Activated T-helper 2 cell treated with anti-CD3 and anti-CD28 coated beads, Interferon-gamma antibody, Interleukin-2, Interleukin-4, amounts not matched to agents 10 μg/mL and 5 μg/mL and 100 μg/mL, durations not matched to agents 14 hours and 24 hours and 36 hours (primary cell): ENCODE measurements around the gene PTPN7. TPM values are rescaled to one million over a fixed set of nuclear protein-coding genes. Genes with fewer than 3 reads are reported as not detected.

Source experiments
- DNase-seq: peaks from one replicate; pipeline ENCODE4 v3.0.0; 2021; ENCODE audit warnings: low spot score
- H3K27ac Mint-ChIP-seq: one replicate; pipeline ENCODE4 v1.8.0; 2021; ENCODE audit warnings: mixed read lengths
- H3K27me3 Mint-ChIP-seq: one replicate; pipeline ENCODE4 v1.8.0; 2021; ENCODE audit warnings: low read depth, mixed read lengths
- H3K36me3 Mint-ChIP-seq: one replicate; pipeline ENCODE4 v1.8.0; 2021; ENCODE audit warnings: low read depth, mixed read lengths
- H3K4me1 Mint-ChIP-seq: one replicate; pipeline ENCODE4 v1.8.0; 2021; ENCODE audit warnings: low read depth, mixed read lengths
- H3K4me3 Mint-ChIP-seq: one replicate; pipeline ENCODE4 v1.8.0; 2021; ENCODE audit warnings: low read depth, mild to moderate bottlenecking, moderate library complexity, mixed read lengths
- H3K9me3 Mint-ChIP-seq: one replicate; pipeline ENCODE4 v1.8.0; 2021; ENCODE audit warnings: mixed read lengths
- intact Hi-C: fragments of 100-400 bp; cut with micrococcal nuclease; formaldehyde crosslinking; loops from one replicate; pipeline ENCODE4 v1.15.1; 2023
- total RNA-seq: library from RNA; stranded (reverse); gene quantifications from 2 replicates; pipeline ENCODE4 v1.2.3, GENCODE V29; 2022

Gene PTPN7
- total RNA-seq, 1 donor from 2014 or later, result 388 TPM

DNA sequence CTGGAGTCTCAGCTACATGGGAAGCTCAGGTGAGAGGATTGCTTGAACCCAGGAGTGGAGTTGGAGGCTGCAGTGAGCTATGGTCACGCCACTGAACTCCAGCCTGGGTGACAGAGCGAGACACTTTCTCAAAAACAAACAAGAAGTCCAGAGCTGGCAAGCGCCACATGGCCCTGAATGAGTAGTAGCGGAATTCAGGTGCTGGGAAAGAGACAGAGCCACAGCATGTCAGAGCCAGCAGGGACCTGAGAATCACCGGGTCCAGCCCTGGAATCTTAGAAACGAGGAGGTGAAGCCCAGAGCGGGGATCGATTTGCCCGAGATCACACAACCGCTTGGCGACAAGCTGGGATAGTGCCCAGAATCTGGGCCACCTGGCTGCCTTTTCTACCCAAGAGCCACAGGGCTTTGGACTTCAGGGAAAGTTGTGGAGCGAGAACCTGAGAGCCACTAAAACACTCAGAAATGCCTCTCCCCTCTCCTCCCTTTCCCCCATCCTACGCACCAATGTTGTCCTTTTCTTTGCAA lies 25.7 kb downstream of the PTPN7 start:
- Mint-ChIP-seq H3K36me3 (peaks cover 29% of the 10 kb centered on the region), H3K4me1 (no peaks in the 10 kb centered on the region), H3K9me3 (no peaks in the 10 kb centered on the region), H3K27me3 (no peaks in the 10 kb centered on the region), H3K4me3 (no peak overlapping the region), H3K27ac (no peak overlapping the region)
- intact Hi-C loops, result loop anchor here (1.0 kb wide), 1 partner anchor 125 kb away; no protein-coding TSS in a partner anchor
- no peak for DNase-seq

- no peaks in the 10 kb centered on the region for H3K4me1 Mint-ChIP-seq
- no peaks in the 10 kb centered on the region for H3K9me3 Mint-ChIP-seq
- H3K36me3 Mint-ChIP-seq, result peaks cover 29% of the 10 kb centered on the region
- no peak overlapping the region for H3K27ac Mint-ChIP-seq
- no peaks in the 10 kb centered on the region for H3K27me3 Mint-ChIP-seq
- no peak for DNase-seq
- intact Hi-C loops, result no loop called here
- no peak overlapping the region for H3K4me3 Mint-ChIP-seq
These were observed 26.4 kb downstream of the PTPN7 start for GRCh38 chr1:202133989-202134388.

DNA sequence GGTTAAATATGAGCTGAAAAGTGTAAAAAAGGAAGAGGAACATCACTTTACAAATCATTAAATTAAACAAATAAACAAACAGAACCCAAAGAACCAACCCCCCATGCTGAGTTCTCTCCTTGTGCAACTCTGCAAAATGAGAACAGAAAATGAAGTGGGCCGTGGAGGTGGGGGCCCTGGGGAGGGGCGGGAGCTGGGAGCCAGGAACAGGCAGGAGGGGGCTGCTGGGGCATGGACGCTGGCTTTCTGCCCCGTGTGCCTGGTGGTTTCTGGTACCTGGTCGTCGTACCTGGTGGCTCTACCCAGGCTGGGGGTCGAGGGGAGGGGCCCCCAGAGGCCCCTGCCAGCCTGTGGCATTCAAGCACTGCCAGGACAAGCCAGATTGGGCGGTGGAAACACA lies 26.9 kb downstream of the PTPN7 start:
- Mint-ChIP-seq H3K9me3 (no peaks in the 10 kb centered on the region), H3K4me1 (no peaks in the 10 kb centered on the region), H3K27ac (no peak overlapping the region), H3K27me3 (no peaks in the 10 kb centered on the region), H3K4me3 (no peak overlapping the region), H3K36me3 (peaks cover 29% of the 10 kb centered on the region)
- intact Hi-C loops, result no loop called here
- no peak for DNase-seq

DNA sequence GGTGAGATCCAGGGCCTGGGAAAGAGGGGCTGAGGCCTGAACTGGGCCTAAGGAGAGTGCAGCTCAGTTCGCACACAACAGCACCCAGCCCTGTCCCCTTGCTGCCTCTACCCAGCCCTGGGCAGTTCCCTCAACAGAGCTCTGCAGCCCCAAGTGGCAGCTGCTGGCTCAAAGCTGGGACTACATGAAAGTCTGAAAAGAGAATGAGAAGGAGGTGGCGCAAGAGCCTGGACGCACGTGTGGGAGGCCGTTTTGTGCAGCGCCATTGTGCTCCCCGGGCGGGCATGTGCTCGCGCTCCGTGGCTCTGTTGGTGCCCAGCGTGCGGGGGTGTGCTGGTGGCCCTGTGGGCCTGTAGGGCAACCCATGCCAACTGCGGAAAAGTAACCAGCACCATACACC lies 27.4 kb downstream of the PTPN7 start:
- H3K27me3 Mint-ChIP-seq, result no peaks in the 10 kb centered on the region
- no peaks in the 10 kb centered on the region for H3K4me1 Mint-ChIP-seq
- intact Hi-C loops, result no loop called here
- no peak overlapping the region for H3K4me3 Mint-ChIP-seq
- DNase-seq, result no peak
- H3K27ac Mint-ChIP-seq, result no peak overlapping the region
- peaks cover 29% of the 10 kb centered on the region for H3K36me3 Mint-ChIP-seq
- H3K9me3 Mint-ChIP-seq, result no peaks in the 10 kb centered on the region

DNA sequence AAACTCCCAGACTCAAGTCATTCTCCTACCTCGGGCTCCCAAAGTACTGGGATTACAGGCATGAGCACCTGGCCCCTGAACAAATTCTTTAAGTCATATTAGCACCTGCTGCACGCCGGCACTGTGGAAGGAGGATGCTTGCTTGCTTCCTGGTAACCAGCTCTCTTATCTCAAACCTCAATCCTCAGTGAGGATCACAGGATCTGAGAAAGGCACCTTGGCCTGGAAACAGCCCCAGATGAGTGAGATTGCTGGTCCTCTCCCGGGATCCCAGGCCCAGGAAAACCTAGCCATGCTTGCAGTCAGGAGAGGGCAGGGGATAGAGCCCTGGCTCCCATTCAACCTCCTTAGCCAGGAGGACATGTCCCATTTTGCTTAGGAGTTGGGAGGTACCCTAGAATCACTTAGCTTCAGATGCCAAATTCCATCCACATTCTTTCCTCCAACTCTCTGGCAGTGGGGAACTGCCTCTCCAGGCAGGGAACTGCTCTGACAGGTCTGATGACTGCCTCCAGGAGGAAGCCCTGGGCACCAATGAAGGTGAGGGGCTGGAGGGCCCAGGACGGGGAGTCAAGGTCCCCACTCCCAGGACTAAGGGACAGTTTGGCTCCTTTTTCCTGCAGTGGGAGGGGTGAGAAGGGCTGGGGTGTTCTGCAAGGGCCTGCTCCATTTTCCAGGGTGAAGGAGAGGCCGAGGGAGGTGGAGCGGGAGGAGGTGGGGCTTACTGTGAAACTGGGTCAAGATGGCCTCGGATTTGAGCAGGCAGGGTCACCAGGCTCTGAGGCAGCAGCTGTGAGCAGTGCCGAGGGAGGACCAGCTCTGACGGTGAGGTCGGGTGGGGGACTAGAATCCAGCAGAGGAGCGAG lies 28.2 kb downstream of the PTPN7 start:
- no peak overlapping the region for H3K27ac Mint-ChIP-seq
- no peak overlapping the region for H3K4me3 Mint-ChIP-seq
- intact Hi-C loops, result no loop called here

GRCh38 chr1:202130816-202131522 lies 29.4 kb downstream of the PTPN7 start:
- no peaks in the 10 kb centered on the region for H3K4me1 Mint-ChIP-seq
- H3K27me3 Mint-ChIP-seq, result no peaks in the 10 kb centered on the region
- peaks cover 29% of the 10 kb centered on the region for H3K36me3 Mint-ChIP-seq
- H3K4me3 Mint-ChIP-seq, result no peak overlapping the region
- no peak for DNase-seq
- intact Hi-C loops, result no loop called here
- no peak overlapping the region for H3K27ac Mint-ChIP-seq
- H3K9me3 Mint-ChIP-seq, result no peaks in the 10 kb centered on the region

More for the DNA sequence above, 28.2 kb downstream of the PTPN7 start:
- DNase-seq, result no peak
- Mint-ChIP-seq H3K27me3 (no peaks in the 10 kb centered on the region), H3K9me3 (no peaks in the 10 kb centered on the region), H3K36me3 (peaks cover 29% of the 10 kb centered on the region), H3K4me1 (no peaks in the 10 kb centered on the region)

DNA sequence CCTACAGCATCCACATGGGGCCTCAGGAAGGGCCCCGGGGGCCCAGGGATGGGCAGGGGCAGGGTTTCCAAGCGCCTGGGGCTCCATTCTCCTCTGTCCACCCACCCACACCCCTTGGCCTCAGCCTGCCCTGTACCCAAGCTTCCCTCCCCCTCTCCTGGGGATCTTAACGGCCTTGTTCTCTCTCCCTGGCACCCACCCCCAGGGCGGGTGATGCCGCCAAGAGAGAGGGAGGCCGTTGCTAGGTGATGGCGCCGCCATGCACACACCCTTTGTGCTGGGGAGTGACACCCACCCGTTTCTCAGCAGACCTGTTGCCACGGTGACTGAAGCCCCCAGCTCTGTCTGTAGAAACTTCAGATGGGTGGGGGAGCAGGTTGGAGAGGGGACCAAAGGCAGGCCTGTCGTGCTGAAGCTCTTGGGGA lies 30.1 kb downstream of the PTPN7 start:
- Mint-ChIP-seq H3K27ac (no peak overlapping the region), H3K4me1 (no peaks in the 10 kb centered on the region), H3K9me3 (no peaks in the 10 kb centered on the region), H3K27me3 (no peaks in the 10 kb centered on the region), H3K36me3 (peaks cover 25% of the 10 kb centered on the region), H3K4me3 (no peak overlapping the region)
- intact Hi-C loops, result no loop called here
- no peak for DNase-seq

DNA sequence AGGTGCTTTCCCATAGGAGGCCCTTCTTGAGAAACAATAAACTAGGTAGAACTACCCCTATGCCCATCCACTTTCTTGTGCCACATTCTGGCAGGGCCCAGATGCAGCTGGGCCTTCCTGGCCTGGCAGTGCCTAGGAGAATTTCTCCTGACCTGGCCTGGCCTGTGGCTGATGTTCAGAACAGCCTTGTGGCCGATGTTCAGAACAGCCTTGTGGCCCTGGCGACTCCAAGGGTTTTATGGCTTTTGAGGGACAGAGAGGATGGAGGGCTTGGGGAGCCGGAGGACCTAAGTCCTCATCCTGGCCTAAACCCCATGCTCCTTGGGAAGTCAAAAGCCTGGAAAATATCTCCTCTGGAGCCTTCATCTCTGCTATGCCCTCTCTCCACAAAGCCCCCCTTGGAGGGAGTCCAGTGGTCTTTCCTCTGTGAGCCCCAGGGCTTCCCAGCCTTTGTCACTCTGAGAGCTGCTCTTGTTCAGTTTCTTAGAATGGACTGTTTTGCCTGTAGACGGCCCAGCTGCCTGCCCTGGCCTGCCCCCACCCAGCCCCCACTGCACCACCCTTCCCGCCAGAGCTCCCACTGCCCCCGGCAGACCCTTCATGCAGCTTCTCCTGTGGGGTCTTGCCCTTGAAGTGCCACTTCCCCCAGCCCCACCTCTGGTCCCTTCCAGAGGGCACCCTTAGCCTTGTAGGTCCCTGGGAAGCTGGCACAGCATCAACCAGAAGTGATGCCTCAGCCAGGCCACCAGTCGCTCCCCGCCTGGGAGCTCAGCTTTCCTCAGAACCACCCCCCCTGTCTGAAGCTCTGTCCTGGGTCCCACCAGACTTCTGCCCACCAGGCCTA lies 30.7 kb downstream of the PTPN7 start:
- Mint-ChIP-seq H3K9me3 (no peaks in the 10 kb centered on the region), H3K36me3 (peaks cover 21% of the 10 kb centered on the region), H3K4me1 (no peaks in the 10 kb centered on the region), H3K4me3 (no peak overlapping the region), H3K27me3 (no peaks in the 10 kb centered on the region), H3K27ac (no peak overlapping the region)
- intact Hi-C loops, result no loop called here
- no peak for DNase-seq

DNA sequence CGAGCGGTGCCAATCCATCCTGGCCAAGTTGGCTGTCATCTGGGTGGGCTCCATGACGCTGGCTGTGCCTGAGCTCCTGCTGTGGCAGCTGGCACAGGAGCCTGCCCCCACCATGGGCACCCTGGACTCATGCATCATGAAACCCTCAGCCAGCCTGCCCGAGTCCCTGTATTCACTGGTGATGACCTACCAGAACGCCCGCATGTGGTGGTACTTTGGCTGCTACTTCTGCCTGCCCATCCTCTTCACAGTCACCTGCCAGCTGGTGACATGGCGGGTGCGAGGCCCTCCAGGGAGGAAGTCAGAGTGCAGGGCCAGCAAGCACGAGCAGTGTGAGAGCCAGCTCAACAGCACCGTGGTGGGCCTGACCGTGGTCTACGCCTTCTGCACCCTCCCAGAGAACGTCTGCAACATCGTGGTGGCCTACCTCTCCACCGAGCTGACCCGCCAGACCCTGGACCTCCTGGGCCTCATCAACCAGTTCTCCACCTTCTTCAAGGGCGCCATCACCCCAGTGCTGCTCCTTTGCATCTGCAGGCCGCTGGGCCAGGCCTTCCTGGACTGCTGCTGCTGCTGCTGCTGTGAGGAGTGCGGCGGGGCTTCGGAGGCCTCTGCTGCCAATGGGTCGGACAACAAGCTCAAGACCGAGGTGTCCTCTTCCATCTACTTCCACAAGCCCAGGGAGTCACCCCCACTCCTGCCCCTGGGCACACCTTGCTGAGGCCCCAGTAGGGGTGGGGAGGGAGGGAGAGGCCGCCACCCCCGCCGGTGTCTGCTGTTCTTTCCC lies 32.4 kb downstream of the PTPN7 start:
- H3K4me1 Mint-ChIP-seq, result no peaks in the 10 kb centered on the region
- H3K9me3 Mint-ChIP-seq, result no peaks in the 10 kb centered on the region
- no peak overlapping the region for H3K4me3 Mint-ChIP-seq
- H3K27ac Mint-ChIP-seq, result no peak overlapping the region
- peaks cover 9% of the 10 kb centered on the region for H3K36me3 Mint-ChIP-seq
- intact Hi-C loops, result no loop called here
- H3K27me3 Mint-ChIP-seq, result no peaks in the 10 kb centered on the region
- DNase-seq, result no peak

GRCh38 chr1:202127061-202127460 lies 33.3 kb downstream of the PTPN7 start:
- peaks cover under 1% of the 10 kb centered on the region for H3K36me3 Mint-ChIP-seq
- no peaks in the 10 kb centered on the region for H3K27me3 Mint-ChIP-seq
- no peak overlapping the region for H3K27ac Mint-ChIP-seq
- no peaks in the 10 kb centered on the region for H3K4me1 Mint-ChIP-seq
- no peak overlapping the region for H3K4me3 Mint-ChIP-seq
- intact Hi-C loops, result no loop called here
- no peak for DNase-seq
- H3K9me3 Mint-ChIP-seq, result no peaks in the 10 kb centered on the region

GRCh38 chr1:202126426-202126825 lies 34.0 kb downstream of the PTPN7 start:
- Mint-ChIP-seq H3K4me3 (no peak overlapping the region), H3K27ac (no peak overlapping the region), H3K27me3 (no peaks in the 10 kb centered on the region), H3K36me3 (no peaks in the 10 kb centered on the region), H3K4me1 (no peaks in the 10 kb centered on the region), H3K9me3 (no peaks in the 10 kb centered on the region)
- DNase-seq, result no peak
- intact Hi-C loops, result no loop called here

DNA sequence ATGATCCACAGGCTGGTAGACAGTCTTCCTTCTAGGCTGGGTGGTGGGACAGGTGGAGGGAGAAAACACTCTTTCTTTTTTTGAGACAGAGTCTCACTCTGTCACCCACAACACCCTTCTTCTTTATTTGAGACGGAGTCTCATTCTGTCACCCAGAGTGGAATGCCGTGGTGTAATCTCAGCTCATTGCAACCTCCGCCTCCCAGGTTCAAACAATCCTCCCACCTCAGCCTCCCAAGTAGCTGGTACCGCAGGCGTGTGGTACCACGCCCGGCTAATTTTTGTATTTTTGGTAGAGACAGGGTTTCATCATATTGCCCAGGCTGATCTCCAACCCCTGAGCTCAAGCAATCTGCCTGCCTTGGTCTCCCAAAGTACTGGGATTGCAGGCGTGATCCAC lies 34.8 kb downstream of the PTPN7 start:
- no peaks in the 10 kb centered on the region for H3K9me3 Mint-ChIP-seq
- H3K36me3 Mint-ChIP-seq, result no peaks in the 10 kb centered on the region
- no peaks in the 10 kb centered on the region for H3K4me1 Mint-ChIP-seq
- H3K27ac Mint-ChIP-seq, result no peak overlapping the region
- H3K27me3 Mint-ChIP-seq, result no peaks in the 10 kb centered on the region
- H3K4me3 Mint-ChIP-seq, result no peak overlapping the region
- intact Hi-C loops, result no loop called here
- no peak for DNase-seq
